ENCODE measurements around the gene ELOVL7.

GRCh38 chr5:60851626-60852025 lies 7.6 kb upstream of the ELOVL7 start:
- TF ChIP-seq SMC3 (IDR thresholded peaks at IDR 0.05; ENCODE audit: low read depth, low read length) = no peak
- no peak for TF ChIP-seq RAD21 (IDR thresholded peaks at IDR 0.05; ENCODE audit: low read length)
- TF ChIP-seq CTCF (conservative IDR thresholded peaks at IDR 0.05; ENCODE audit: low read depth, low read length) = no peak
- no peak for TF ChIP-seq MAZ (IDR thresholded peaks at IDR 0.05; ENCODE audit: borderline replicate concordance, low read depth, low read length)
- TF ChIP-seq MAFK (IDR thresholded peaks at IDR 0.05; ENCODE audit: low read depth, low read length) = no peak
- TF ChIP-seq POLR2A (IDR thresholded peaks at IDR 0.05; ENCODE audit: low read depth, low read length) = no peak

Measured in IMR-90 (cell line).